HFF-Myc (cell line): ENCODE measurements around the gene PIGQ.

Experiments
- DNase-seq: peaks from one replicate; pipeline ENCODE4 v3.0.0-alpha.2; 2011; ENCODE audit warnings: low read depth; ENCODE audit errors: extremely low read depth
- H3K4me3 ChIP-seq: replicated peaks from 2 replicates; pipeline ENCODE4 v1.5.1; 2011; ENCODE audit warnings: low read depth, mild to moderate bottlenecking, control low read depth, low read length
- CTCF ChIP-seq: IDR thresholded peaks from 2 replicates; pipeline ENCODE4 v1.5.1; 2012; ENCODE audit warnings: mild to moderate bottlenecking, low read depth, low read length, control low read depth; ENCODE audit errors: missing control alignments

The PIGQ gene

DNA sequence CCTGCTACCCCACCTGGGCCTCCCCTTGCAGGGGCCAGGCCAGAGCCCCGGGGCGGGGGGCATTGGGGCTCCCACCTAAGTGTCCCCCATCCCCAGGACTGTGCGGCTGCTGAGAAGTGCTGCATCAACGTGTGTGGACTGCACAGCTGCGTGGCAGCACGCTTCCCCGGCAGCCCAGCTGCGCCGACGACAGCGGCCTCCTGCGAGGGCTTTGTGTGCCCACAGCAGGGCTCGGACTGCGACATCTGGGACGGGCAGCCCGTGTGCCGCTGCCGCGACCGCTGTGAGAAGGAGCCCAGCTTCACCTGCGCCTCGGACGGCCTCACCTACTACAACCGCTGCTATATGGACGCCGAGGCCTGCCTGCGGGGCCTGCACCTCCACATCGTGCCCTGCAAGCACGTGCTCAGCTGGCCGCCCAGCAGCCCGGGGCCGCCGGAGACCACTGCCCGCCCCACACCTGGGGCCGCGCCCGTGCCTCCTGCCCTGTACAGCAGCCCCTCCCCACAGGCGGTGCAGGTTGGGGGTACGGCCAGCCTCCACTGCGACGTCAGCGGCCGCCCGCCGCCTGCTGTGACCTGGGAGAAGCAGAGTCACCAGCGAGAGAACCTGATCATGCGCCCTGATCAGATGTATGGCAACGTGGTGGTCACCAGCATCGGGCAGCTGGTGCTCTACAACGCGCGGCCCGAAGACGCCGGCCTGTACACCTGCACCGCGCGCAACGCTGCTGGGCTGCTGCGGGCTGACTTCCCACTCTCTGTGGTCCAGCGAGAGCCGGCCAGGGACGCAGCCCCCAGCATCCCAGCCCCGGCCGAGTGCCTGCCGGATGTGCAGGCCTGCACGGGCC is 62.9 kb downstream of the PIGQ start:
- no peak for DNase-seq
- no peak overlapping the region for H3K4me3 ChIP-seq
- no peak for TF ChIP-seq CTCF

DNA sequence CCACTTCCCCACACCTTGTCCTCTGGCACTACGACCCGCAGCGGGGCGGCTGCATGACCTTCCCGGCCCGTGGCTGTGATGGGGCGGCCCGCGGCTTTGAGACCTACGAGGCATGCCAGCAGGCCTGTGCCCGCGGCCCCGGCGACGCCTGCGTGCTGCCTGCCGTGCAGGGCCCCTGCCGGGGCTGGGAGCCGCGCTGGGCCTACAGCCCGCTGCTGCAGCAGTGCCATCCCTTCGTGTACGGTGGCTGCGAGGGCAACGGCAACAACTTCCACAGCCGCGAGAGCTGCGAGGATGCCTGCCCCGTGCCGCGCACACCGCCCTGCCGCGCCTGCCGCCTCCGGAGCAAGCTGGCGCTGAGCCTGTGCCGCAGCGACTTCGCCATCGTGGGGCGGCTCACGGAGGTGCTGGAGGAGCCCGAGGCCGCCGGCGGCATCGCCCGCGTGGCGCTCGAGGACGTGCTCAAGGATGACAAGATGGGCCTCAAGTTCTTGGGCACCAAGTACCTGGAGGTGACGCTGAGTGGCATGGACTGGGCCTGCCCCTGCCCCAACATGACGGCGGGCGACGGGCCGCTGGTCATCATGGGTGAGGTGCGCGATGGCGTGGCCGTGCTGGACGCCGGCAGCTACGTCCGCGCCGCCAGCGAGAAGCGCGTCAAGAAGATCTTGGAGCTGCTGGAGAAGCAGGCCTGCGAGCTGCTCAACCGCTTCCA is 63.7 kb downstream of the PIGQ start:
- DNase-seq: no peak
- H3K4me3 ChIP-seq: no peak overlapping the region
- no peak for TF ChIP-seq CTCF
